Upper lobe of right lung (tissue), 1 donor: ENCODE measurements around the gene HPCAL4. TPM values are rescaled to one million over a fixed set of nuclear protein-coding genes. Genes with fewer than 3 reads are reported as not detected.

Experiments used
- ATAC-seq: fragments of 200-7000 bp; cut with Tn5 transposase; one replicate; pipeline ENCODE4 v1.9.1; 2020; ENCODE audit warnings: mild to moderate bottlenecking, moderate library complexity
- DNase-seq: peaks from one replicate; pipeline ENCODE4 v3.0.0-alpha.2; 2020
- H3K27ac ChIP-seq: fragments of 200-600 bp; one replicate; pipeline ENCODE4 v1.8.0; 2022
- H3K27me3 ChIP-seq: fragments of 200-600 bp; one replicate; pipeline ENCODE4 v1.8.0; 2022; ENCODE audit warnings: mild to moderate bottlenecking
- H3K36me3 ChIP-seq: fragments of 200-600 bp; one replicate; pipeline ENCODE4 v1.8.0; 2022
- H3K4me1 ChIP-seq: fragments of 200-600 bp; one replicate; pipeline ENCODE4 v1.8.0; 2022
- H3K4me3 ChIP-seq: fragments of 200-600 bp; one replicate; pipeline ENCODE4 v1.8.0; 2022; ENCODE audit warnings: mild to moderate bottlenecking
- H3K9me3 ChIP-seq: fragments of 200-600 bp; one replicate; pipeline ENCODE4 v1.8.0; 2022
- CTCF ChIP-seq: fragments of 200-600 bp; IDR thresholded peaks from one replicate; pipeline ENCODE4 v1.8.0; 2022; ENCODE audit warnings: antibody characterized with exemption
- intact Hi-C: fragments of 100-400 bp; cut with DNase I; formaldehyde crosslinking; loops from one replicate; pipeline ENCODE4 v1.11.0; 2022
- total RNA-seq: library from RNA; stranded (reverse); fragmentation: NEBNext Ultra II Directional; extraction: Animal tissue kit (Norgen Biotek cat#: 25700); gene quantifications from one replicate; pipeline ENCODE4 v1.2.1, GENCODE V29; 2021
- donor health status: DM: no; HTN: yes; CAD: no; lungs with severe emphysema.

Gene HPCAL4
- total RNA-seq, 1 donor from 2014 or later: 0.09 TPM

DNA sequence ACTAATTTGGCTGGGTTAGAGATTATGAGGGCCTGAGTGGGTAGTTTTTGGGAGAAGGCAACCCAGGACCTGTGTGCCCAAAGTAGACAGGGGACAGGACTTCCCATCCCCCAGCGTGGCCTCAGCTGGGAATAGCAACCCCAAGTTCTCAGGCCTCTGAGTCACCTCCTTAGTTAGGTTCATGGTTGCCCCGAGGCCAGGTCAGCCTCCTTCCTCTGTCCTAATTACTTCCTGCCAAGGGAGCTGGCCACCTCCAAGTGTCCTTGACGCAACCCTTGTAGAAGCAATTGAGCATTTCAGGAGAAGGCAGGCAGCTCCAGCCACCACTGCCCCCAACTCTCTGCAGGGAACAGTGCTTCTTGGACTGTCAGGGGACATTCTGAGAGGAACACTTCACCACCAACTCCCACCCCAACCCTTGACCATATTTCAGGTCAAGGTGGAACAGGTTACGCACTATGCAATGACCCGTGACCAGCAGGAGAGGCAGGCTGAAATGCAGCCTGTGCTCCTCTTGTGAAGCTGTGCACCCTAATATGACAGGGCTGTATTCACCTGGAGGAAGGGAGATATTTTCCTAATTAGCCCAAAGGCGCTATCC, 14.2 kb downstream of the HPCAL4 start:
- H3K27ac ChIP-seq: no peak overlapping the region
- H3K4me1 ChIP-seq: peaks cover 6% of the 10 kb centered on the region
- no peak for TF ChIP-seq CTCF
- H3K36me3 ChIP-seq: no peaks in the 10 kb centered on the region
- no peak overlapping the region for H3K4me3 ChIP-seq
- H3K27me3 ChIP-seq: peaks cover 3% of the 10 kb centered on the region
- intact Hi-C loops: no loop called here
- ATAC-seq (peak; percentile 66), DNase-seq (peak; percentile 70)
- H3K9me3 ChIP-seq: no peaks in the 10 kb centered on the region

GRCh38 chr1:39675220-39675619, 16.0 kb downstream of the HPCAL4 start:
- H3K27me3 ChIP-seq: peaks cover 20% of the 10 kb centered on the region
- DNase-seq: no peak
- intact Hi-C loops: no loop called here
- TF ChIP-seq CTCF: no peak
- peaks cover 15% of the 10 kb centered on the region for H3K4me1 ChIP-seq
- no peaks in the 10 kb centered on the region for H3K36me3 ChIP-seq
- H3K9me3 ChIP-seq: no peaks in the 10 kb centered on the region
- ATAC-seq: no peak
- H3K4me3 ChIP-seq: no peak overlapping the region
- no peak overlapping the region for H3K27ac ChIP-seq

DNA sequence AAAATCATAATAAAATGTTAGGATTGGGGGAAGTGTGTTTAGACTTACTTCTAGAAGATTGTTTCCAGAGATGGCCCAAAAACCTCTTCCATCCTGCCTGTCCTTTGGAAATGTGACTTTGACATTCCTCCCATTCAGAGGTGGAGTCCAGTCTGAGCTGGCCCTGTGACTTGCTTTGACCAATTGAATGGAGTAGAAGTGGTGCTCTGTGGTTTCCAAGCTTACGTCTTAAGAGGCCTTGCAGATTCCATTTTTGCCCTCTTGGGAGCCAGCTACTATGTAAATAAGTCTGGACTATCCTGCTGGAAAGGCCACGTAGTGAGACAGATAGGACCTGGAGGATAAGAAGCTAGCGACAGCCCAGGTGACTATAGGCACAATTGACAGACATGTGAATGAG, 18.0 kb downstream of the HPCAL4 start:
- ATAC-seq: no peak

DNA sequence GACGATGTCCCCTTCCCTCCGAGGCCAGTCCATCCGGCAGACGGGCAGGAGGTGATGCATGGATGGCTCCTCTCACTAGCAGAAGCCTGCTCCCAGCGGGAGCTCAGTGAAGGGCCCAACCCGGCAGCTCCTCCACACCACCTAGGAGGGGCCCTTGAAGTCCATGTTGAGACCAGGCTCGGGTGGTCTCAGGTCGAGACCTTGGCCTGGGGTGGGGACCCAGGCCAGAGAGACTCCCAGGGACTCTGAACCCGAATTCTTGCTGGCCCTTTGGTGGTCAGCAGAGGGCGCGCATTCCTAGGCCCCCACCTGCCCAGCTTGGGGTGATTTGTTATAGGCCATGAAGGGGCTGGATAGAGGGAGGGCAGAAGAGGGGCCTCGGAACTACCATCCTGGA, 18.7 kb downstream of the HPCAL4 start:
- intact Hi-C loops: no loop called here
- ATAC-seq (no peak), DNase-seq (no peak)
- H3K27ac ChIP-seq: no peak overlapping the region
- no peaks in the 10 kb centered on the region for H3K9me3 ChIP-seq
- H3K4me3 ChIP-seq: peak overlapping the region; percentile 50
- H3K36me3 ChIP-seq: no peaks in the 10 kb centered on the region
- peaks cover 15% of the 10 kb centered on the region for H3K4me1 ChIP-seq
- TF ChIP-seq CTCF: peak; percentile 34
- peaks cover 20% of the 10 kb centered on the region for H3K27me3 ChIP-seq

More for the DNA sequence above, 18.0 kb downstream of the HPCAL4 start:
- H3K36me3 ChIP-seq: no peaks in the 10 kb centered on the region
- peaks cover 20% of the 10 kb centered on the region for H3K27me3 ChIP-seq
- no peak for TF ChIP-seq CTCF
- no peak overlapping the region for H3K27ac ChIP-seq
- no peak for DNase-seq
- no peak overlapping the region for H3K4me3 ChIP-seq
- H3K4me1 ChIP-seq: peaks cover 15% of the 10 kb centered on the region
- no peaks in the 10 kb centered on the region for H3K9me3 ChIP-seq
- intact Hi-C loops: no loop called here

DNA sequence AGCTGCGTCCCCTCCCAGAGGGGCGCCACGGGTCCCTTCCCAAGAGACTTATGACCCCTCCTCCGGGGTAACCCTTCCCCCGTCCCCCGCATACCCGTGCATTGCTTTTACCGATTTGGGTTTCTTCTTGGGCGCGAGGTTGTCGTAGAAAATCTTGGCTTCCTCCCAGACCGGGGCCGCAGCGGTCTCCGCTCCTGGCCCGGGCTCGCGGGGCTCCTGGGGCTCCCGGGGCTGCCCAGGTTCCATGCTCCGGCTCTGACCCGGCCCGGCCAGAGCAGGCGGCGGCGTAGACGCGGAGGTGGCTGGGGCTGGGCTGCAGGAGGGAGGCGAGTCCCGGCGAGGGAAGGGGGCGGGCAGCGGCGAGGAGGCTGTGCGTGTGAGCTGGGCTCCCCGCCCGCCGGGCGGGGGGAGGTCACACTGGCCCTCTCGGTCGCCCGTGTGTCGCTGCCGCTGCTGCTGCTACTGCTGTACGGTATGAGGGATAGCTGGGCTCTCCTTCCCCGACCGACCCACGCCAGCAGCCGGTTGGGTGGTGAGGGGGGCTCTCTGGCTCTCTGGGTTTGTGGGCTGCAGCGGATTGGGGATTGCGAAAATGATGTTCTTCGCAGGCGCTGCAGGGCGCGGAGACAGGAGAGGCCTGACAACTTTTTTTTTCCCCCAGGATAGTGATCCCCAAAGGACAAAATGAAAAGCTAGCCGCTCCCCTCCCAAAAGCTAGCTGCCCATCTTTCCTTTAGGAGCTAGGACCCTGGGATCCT, 19.3 kb downstream of the HPCAL4 start, which contains the start of gene NT5C1A:
NT5C1A (minus strand) TSS at position 315 of the 758 bp plus-strand sequence; CDS start at position 246, 69 bp downstream.
- peak; percentile 69 for DNase-seq
- TF ChIP-seq CTCF: no peak
- ATAC-seq: peak; percentile 68
- Histone ChIP-seq H3K4me1 (peaks cover 15% of the 10 kb centered on the region), H3K4me3 (peak within 1 kb of the TSS; percentile 50), H3K27ac (no peak within 1 kb of the TSS), H3K27me3 (peaks cover 20% of the 10 kb centered on the region), H3K36me3 (no peaks in the 10 kb centered on the region), H3K9me3 (no peaks in the 10 kb centered on the region)
- intact Hi-C loops: no loop called here
